Ammon's horn (tissue), 1 donor: ENCODE results near the gene PAX5.

Experiments used
- DNase-seq: peaks from one replicate; pipeline ENCODE4 v3.0.0-alpha.2; 2016; ENCODE audit warnings: low spot score

The PAX5 gene

DNA sequence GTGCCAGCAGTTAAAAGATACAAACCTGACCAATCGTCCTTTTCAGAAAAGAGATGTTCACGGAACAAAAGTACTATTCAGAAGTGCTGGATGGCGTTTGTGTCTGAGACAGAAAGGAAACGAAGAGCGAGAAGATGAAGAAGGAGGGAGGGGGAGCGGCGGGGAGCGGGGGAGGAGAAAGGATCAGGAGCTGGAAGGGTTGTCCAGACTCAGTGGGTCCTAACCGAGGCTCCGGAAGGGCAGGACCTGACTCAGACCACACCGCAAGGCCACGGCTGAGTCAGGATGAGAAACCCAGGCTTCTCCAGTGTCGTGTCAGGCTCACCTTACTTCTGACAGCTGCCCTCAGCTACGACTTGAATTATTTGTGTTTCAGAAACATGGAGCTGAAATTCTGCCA lies 46.2 kb downstream of the PAX5 start:
- DNase-seq = no peak

DNA sequence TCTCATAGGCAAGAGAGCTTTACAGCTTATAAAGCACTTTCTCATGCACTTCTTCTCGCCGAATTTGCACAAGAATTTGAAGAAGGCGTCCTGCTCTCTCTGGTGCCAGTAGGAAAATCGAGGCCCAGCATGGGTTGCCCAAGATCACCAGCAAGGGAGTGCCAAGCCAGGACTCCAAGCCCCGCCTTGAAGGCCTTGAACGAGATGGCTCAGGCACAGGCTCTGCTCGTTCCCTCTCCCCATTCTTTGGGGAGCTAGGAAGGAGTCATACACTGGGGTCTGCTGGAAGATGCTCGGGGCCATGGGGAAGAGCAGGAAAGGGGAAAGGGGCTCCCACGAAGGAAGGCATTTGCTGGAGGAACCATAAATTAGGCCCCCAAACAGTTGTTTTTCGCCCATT lies 46.7 kb downstream of the PAX5 start:
- DNase-seq = no peak

DNA sequence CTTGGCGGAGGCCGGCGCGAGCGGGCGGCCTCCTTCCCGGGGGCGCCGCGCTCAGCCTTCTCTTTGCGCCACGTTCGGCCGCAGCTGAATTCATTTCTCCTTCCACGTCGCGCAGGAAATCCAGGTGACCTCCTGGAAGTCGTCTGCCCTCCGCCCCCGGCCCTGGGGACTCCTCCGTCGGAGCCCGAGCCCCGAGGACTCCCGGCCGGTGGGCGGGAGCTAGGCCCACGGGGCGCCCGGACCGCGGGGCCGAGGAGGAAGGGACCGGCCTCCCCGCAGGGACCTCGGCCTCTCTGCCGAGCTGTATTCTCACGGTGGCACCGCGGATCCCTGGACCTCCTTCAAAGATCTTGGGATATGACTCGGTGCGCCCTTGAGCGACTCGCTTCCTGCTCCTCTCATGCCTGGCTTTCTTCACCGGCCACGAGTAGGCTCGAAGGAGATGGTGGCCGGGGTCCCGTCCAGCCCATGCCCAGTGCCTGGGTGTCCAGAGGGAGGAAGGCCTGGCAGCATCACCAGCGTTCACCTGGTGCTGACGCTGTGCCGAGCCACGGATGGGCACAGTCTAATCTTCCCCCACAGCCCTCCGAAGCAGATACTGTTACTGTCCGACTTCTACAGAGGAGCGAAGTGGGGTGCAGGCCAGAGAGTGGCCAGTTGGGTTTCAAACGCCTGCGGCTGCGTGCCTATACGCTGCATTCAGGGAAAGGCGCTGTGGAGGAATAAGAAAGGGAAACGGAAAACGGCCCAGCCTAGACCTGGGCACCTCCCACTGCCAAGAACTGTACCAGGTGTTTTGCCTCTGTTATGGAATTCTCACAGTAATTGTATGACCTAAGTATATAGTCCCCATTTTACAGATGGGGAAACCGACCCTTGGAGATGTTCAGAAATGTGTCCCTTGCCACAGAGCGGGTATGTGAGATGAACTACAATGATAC lies 47.3 kb downstream of the PAX5 start:
- DNase-seq = no peak

DNA sequence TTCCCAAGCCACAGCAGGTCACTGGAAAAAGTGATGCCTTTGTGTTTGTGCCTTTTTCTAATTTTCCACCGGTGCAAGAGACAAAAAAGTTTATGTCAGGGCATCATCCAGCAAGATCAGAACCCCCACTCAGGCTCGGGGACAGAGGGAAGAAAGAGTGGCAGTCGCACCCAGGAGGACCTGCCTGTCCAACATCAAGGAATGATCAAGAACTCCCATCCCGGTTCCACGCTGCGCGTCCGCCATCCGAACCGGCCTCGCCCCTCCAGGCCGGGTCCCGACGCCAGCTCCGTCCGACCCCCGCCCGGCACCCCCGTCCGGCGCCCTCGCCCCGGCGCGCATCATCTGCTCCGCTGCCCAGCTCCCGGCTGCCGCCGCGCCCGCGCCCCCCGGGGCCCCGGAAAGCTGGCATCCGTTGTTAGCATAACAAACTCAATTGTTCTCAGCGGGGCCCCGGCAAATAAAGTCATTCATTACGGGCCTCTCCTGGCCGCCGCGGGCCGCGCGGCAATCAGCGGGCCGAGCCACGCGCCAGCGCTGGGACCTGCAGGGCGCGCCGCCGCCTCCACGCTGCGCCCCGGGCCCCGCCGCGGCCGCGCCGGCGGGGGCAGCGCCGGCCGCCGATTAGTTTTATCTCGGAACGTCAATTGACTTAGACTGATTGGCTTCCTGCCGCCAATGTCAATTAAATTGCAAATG lies 48.1 kb downstream of the PAX5 start:
- DNase-seq = no peak

DNA sequence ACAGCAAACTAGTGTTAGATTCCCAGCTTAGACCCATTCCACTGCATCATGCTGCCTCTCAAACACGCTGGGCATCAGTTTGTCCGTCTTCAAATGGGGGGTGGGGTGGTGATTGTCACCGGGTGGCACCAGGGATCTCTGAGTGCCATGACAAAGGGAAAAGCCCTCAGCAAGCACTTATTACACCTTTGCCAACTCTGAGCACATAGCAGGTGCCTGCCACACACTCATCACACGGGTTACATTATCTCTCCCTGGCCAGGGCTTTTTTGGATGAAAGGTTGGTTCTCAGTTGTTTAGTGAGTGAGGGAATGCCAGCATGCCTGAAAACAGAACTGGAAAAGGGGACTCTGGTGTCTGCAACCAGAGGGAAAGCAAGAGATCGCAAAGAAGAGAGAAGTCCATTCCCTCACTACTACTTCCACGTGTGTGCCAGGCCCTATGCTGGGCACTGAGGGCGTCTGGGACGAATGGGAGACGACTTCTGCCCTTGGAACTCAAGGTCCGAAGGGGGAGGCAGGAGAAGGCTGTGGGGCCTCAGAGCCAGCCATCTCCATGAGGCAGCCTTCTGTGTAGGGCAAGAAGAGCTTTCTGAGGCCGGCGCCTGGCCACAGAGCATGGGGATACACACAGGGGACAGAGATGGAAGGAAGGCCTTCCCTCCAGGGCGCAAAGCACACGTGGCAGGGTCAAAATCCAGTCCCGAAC lies 48.9 kb downstream of the PAX5 start:
- DNase-seq = no peak

DNA sequence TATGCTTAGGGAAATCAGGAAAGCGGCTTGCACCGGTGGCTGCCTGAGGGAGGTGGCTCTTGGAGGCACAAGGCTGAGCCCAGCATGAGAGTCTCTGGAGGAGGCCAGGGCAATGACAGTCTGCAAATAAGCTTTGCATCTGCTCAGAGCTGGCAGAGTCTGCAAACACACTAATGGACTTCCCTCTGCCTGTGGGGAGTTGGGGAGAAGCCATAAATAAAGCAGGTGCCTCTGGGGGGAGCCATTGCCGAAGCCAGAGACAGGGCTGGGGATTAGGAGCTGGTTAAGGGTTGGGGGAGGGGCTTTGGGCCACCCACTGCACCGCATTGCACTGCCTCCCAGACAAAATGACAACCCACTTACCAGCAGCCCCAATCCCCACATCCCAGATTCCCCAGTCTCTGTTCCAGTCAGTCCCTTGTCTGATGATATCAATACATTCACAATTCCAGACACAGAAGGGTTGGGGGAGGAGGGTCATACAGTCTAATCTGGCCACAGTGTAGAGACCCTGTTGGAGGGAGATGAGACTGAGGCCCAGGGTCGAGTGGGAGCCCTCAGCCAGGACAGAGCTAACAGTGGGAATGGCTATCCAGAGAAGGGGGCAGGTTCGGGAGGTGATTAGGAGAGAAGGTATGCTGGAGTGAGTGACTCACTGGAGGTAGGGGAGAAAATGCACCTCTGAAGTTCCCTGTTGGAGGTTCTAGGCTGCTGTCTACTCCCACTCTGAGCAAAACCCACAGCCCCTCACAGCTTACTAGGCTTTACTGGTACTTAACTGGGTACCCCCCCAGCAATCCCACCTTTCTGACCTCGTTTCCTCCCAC lies 53.7 kb downstream of the PAX5 start:
- no peak for DNase-seq

DNA sequence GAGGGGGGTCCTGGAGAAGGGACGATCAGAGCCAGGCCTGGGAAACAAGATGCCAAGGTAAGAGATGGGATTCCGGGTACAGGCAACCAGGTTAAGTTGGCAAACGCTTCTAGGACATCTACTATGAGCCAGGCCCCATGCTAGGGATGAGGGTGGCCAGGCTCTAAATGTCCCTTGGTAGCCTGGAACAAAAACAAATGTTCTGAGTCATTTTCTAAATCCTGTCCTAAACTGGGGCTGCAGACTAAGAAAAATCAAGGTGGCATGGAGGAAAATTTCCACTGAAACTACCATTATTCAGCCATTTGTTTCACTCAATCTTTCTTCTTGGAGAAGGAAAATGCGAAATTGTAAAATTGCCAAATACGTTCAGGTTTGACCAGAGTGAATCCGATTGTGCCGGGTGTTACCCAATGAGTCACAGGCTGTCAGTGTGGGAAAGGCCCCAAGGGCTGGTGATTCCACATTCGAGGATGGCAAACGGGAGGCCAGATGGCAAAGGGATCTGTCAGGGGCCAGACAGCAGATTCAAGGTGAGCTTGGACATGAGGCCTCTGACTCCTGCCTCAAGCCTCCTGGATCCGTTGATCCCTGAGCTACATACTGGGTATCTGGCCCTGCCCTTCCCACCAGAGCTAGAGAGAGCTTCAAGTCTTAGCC lies 57.6 kb downstream of the PAX5 start:
- no peak for DNase-seq

DNA sequence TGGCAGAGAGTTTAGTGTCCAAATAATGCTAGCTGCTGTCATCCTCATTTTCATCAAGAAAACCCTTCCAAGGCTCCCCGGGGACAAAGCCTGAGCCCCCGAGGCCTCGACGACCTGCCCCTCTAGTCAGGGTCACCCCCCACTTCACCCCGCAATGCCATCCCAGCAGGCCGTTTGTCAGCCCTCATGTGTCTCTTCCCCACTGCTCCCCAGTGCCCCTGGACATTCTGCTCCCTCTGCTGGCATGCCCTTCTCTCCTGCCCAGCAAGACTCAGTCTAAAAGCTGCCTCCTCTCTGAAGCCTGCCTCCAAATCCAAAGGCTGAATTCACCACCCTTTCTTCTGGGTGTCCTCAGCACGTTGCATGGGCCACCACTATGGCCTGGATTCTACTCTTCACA lies 59.3 kb downstream of the PAX5 start:
- DNase-seq = no peak

DNA sequence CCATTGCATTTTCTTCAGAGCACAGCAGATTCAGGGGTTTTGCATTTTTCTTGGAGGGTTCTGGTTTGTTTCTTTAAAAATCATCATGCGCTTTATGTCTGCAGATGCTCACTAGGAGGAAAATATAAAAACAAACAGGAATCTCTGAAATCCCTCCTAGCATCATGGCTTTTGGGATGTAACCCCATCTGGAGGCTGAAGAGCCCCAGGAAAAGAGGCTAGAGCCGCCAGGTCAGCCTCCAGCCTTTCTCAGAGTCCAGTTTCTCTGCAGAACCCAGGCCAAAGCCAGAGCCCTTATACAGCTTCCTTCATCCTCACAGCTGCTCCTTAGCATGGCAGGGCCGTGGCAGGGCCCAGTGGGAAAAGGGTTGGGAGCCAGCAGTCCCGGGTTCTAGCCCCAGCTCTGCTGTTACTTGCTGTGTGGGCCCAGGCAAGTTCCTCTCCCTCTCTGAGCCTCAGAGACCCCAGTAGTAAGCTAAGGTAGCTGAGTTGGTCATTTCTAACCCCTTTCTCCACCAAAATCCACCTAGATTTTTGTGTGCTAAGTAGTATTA lies 62.1 kb downstream of the PAX5 start:
- DNase-seq = no peak

DNA sequence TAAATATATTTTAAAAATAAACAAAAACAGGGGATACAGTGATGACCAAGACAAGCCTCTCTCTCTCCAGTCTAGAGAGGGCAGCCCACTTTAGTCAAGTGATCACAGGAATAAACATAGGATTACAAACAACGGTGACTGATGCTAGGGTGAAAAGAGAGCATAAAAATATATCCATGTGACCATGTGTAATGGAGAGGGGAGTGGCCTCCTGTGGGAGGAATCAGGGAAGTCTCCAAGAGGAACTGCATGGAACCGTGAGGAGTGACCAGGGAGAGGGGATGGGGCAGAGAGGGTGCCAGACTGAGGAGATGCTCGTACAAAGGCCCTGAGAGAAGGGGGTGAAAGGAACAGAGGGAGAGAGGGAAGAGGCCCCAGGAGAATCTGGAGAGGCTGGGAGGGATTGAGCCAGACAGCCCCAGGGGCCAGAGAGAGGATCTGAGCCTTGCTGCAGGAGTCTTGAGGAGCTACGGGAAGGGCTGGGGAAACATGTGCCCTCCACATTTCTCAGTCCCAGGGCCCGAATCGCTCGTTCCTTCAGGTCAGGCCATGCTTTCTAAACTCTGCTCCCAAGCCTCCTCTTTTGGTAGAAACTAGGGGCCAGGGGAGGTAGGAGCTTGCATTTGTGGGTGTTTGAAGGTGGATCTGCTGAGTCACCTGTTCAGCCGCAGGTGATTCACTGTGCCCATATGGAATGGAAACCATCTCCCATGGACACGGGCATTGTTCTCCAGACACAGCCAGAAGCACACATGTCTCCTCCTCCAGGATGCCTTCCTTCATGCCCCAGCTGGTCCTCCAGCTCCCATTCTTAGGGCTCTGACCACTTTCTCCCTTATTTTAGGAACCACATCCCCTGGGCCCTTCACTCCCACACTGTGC lies 63.8 kb downstream of the PAX5 start:
- DNase-seq = no peak

DNA sequence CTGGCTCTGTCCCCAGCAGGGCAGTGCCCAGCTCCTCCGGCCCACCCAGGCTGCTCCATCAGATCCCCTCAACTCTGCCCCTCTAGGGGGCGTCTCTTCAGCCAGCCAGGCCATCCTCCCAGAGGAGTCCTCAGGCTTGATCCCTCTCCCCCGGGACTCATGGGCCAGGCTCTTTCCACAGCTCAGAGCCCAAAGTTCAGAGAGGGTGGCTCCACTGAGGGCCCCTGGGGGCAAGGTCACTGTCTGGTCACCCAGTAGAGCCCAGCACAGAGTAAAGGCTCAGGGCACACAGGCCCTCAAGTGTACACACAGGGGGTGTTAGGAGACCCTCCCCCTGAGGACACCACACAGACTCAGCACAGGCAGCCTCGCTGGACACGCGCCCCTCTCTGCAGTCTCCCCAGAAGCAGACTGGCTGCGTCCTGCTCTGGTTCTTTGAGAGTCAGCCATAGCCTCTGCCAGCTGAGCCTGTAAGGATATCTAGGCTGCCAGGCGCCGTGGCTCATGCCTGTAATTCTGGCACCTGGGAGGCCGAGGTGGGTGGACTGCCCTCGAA lies 64.8 kb downstream of the PAX5 start:
- no peak for DNase-seq

DNA sequence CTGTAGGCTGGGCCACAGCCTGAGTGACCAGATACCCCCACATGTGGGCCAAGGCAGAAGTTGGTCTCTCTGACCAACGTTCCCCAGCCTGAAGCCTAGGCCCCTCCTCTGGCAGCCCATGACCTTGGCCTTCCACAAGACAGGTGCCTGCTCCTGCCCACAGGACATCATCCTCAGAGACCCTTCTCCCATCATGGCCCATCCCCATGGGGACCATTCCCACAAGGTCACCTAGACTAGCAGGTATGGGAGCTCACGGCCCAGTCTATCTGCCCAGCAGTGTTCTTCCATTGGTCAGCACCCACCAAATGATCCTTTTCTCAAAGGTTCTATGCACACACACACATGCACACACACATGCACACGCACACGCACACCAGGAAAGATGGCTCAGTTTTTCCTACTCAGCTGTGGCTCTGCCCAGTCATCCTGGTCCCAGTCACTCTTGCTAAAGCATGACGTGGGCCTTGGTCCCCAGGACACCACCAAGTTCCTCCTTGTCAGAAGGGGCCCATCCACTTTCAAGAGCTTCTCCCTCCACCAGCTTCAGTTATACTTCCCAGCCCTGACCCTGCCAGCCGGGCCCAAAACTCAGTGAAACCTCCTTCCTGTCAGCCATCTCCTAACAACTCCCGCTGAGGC lies 65.4 kb downstream of the PAX5 start:
- no peak for DNase-seq

DNA sequence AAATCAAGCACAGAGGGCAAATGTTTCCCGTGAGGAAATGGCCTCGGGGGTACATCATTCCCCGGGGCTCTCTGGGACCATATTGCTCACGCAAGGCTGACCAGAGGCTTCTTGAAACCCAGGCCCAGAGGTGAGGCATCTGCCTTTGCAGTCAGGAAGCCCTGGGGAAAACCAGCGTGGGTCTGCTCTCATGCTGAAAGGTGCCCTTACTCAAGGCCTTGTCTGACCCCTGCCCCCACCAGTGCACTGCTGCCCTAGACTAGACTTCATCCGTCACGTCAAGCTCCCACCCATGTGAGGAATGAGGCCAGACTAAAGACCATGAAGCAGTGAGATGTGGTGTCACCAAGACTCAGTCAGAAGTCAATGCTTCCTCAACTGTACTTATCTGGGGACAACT lies 66.1 kb downstream of the PAX5 start:
- no peak for DNase-seq

DNA sequence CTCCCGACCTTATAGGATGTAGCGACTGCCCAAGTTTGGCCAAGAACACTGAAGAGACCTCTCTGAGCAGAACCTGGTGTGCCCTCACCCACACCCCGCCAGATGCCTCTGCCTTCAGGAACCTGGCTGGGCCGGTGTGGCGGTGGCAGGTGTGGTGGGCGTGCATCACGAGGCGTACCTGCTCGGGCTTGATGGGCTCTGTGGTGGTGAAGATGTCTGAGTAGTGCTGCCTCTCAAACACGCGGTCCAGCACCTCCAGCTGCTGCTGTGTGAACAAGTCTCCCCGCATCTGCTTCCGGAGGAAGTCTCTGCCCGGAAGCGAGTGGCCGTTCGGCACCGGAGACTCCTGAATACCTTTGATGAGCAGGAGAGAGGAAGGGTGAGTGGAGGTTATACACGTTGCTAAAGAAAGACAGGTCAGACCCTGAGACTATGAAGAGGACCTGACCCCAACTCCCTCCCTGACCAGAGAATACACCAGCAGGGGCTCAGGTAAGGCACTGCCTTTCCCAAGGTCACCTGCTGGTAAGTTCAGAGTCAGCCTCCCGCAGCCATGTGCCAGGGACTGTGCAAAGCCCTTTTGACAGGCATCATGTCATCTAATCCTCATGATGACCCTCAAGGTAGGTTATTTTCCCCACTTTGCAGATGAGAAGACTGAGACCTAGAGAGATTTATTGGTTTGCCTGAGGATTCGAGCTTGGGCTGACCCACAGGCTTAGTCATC lies 67.5 kb downstream of the PAX5 start:
- DNase-seq = no peak

DNA sequence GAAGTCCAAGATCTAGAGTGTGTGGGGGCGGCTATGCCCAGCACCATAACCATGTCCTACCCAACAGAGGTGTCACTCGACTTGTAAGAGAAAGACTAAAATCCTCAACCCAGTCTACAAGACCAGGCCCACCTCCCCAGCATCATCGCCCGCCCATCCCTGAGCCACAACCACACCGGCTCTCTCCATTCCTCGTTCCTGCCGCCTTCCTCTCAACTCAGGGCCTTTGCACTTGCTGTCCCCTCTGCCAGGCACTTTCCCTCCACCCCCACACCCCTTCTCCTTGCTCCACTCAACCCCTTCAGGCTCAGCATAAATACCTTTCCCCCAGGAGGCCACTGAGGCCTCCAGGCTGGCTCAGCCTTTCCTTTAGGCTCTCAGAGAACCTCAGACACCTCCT lies 69.3 kb downstream of the PAX5 start:
- no peak for DNase-seq

DNA sequence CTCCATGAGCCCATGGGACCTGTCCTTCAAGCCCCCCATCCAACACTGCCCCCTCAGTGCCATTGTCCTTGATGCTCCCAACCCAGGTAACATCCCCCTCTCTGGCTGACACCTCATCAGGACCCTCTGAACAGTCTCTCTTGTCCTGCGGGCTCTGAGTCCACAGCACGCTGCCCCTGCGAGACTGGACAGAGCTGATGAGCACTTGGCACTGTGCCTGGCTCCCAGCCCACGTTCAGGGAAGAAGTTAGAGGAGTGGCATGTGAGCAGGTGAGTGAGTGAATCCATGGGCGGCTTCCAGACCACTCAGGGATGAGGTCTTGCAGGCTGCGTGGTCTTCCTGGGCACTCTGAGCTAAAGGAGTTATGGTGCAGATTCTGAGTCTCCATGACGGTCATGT lies 70.7 kb downstream of the PAX5 start:
- DNase-seq = no peak

DNA sequence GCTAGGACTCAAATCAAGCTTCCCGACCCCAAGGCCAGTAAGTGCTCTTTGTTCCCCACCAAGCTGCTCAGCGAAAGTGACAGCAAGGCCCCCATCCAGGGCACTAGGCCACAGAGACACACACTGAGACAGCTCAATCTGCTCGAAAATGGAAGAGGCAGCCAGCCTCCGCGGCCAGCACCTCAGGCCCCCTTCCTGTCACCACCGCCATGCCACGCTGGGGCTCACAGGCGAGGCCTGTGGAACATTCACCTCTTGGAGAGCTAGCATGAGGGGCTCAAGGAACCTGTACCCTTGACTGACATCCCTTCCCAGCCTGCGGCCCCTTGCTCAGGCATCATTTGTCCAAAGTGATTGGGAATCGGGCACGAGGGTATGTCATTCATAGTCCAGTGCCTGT lies 71.4 kb downstream of the PAX5 start:
- no peak for DNase-seq

DNA sequence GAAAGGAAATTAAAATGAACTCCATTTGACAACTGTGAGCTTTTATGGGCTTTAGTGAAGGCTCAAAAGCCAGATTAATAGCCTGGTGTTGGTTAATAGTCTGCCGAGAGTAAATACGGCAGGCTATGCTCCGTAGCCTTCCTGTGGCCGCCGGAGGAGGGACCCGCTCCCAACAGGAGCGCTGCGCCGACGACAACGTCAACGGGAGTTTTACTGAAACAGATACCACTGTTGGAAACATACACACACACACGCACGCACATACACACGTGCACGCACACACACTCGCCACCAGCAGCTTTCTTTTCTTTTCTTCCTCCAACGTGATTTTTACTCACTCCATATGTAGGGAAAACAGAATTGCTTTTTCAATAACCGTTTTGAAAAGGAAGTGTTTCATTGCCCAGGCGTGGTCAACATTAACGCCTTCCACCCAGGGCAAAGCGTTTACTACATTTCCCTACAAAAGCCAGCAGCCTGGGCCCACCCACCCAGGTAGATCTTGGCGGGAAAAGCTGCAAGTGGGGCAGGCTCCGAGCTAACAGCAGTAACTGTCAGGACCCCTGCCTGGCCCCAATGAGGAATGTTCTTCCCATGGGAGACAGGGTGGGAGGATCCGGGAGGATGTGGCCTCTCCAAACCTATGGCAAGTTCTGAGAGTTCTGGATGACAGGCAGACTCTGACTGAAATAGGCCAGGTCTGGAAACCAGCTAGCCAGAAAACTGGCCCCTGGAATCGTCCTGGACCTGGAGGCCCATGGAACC lies 72.3 kb downstream of the PAX5 start:
- no peak for DNase-seq
